B cell (primary cell): Measurements from ENCODE around the gene FAM149B1. TPM values are rescaled to one million over a fixed set of nuclear protein-coding genes. Genes with fewer than 3 reads are reported as not detected.

ENCODE experiments used
- ATAC-seq: fragments of 200-7000 bp; cut with Tn5 transposase; one replicate; pipeline ENCODE4 v1.10.0; 2021; ENCODE audit warnings: low read depth, mild to moderate bottlenecking, moderate number of reproducible peaks, moderate library complexity
- CTCF ChIA-PET: fragments of 350-600 bp; sonication (Branson Sonifier 250); formaldehyde crosslinking; loops from one replicate; lab custom pipeline; 2021; ENCODE audit warnings: antibody characterized with exemption, inconsistent platforms; lab: Charles Lee
- POLR2A ChIA-PET: fragments of 350-600 bp; sonication (Branson Sonifier 250); formaldehyde crosslinking; loops from one replicate; lab custom pipeline; 2021; ENCODE audit warnings: antibody characterized with exemption; lab: Charles Lee
- DNase-seq: peaks from one replicate; pipeline ENCODE4 v3.0.0; 2013
- H2AFZ ChIP-seq: 2 replicates; pipeline ENCODE4 v1.6.1; 2012; ENCODE audit warnings: mild to moderate bottlenecking, low read depth, low read length; ENCODE audit not compliant: insufficient read depth, poor library complexity, severe bottlenecking
- H3K27ac ChIP-seq, 2 donors: 1 replicate in 1 of 2; 2 replicates in 1 of 2; pipeline ENCODE4 v1.5.1; 2012 to 2013; ENCODE audit warnings: low read length in 2 of 2, mild to moderate bottlenecking in 2 of 2, moderate library complexity in 1 of 2
- H3K27me3 ChIP-seq, 4 experiments: fragments of 200-600 bp in 1 of 4; sonication (generic) in 1 of 4; replicated peaks in 1 of 4; 1 replicate in 2 of 4; 2 replicates in 2 of 4; pipeline versions ENCODE4 v1.6.1 to v1.7.0; 2013 to 2016; ENCODE audit warnings: low read length in 3 of 4, mild to moderate bottlenecking in 2 of 4, mixed read lengths in 1 of 4, moderate library complexity in 1 of 4; ENCODE audit not compliant: insufficient read depth in 4 of 4, control insufficient read depth in 3 of 4; ENCODE audit errors: control extremely low read depth in 1 of 4
- H3K36me3 ChIP-seq, 2 experiments: replicated peaks in 1 of 2; 1 replicate in 1 of 2; 2 replicates in 1 of 2; pipeline versions ENCODE4 v1.6.1 to v1.7.1; 2013; ENCODE audit warnings: low read length in 1 of 2; ENCODE audit not compliant: insufficient read depth in 2 of 2, control insufficient read depth in 1 of 2; ENCODE audit errors: control extremely low read depth in 1 of 2, extremely low read depth in 1 of 2
- H3K4me1 ChIP-seq, 2 donors: fragments of 200-600 bp in 1 of 2; sonication (generic) in 1 of 2; 1 replicate in 1 of 2; 2 replicates in 1 of 2; pipeline versions ENCODE4 v1.5.1 to v1.6.1; 2013 to 2017; ENCODE audit warnings: low read length in 2 of 2; ENCODE audit not compliant: control insufficient read depth in 2 of 2, insufficient read depth in 2 of 2
- H3K4me2 ChIP-seq: replicated peaks from 2 replicates; pipeline ENCODE3; 2012; ENCODE audit warnings: mild to moderate bottlenecking, low read depth, low read length; ENCODE audit not compliant: poor library complexity, severe bottlenecking
- H3K4me3 ChIP-seq, 5 experiments: fragments of 200-600 bp in 1 of 5; sonication (generic) in 1 of 5; 1 replicate in 3 of 5; 2 replicates in 2 of 5; pipeline versions ENCODE4 v1.5.1 to v1.7.0; 2011 to 2016; ENCODE audit warnings: low read length in 4 of 5, mild to moderate bottlenecking in 4 of 5, low read depth in 2 of 5, control low read depth in 1 of 5, moderate library complexity in 1 of 5; ENCODE audit not compliant: insufficient read depth in 1 of 5; ENCODE audit errors: control extremely low read depth in 1 of 5, extremely low read depth in 1 of 5
- H3K79me2 ChIP-seq: fragments of 200-600 bp; sonication (generic); one replicate; pipeline ENCODE4 v1.6.0; 2016; ENCODE audit warnings: low read length; ENCODE audit not compliant: control insufficient read depth, insufficient read depth
- H3K9ac ChIP-seq: fragments of 200-600 bp; sonication (generic); 2 replicates; pipeline ENCODE4 v1.6.1; 2017; ENCODE audit warnings: mild to moderate bottlenecking, low read length, moderate library complexity
- H3K9me3 ChIP-seq, 3 donors: one replicate each; pipeline versions ENCODE4 v1.6.1 to v1.7.1; 2013; ENCODE audit warnings: low read length in 2 of 3; ENCODE audit not compliant: control insufficient read depth in 2 of 3, insufficient read depth in 1 of 3; ENCODE audit errors: control extremely low read depth in 1 of 3
- H4K20me1 ChIP-seq: 2 replicates; pipeline ENCODE4 v1.6.0; 2012; ENCODE audit warnings: mild to moderate bottlenecking, low read length; ENCODE audit not compliant: insufficient read depth, control insufficient read depth, poor library complexity, severe bottlenecking
- H3K27ac Mint-ChIP-seq: one replicate; pipeline ENCODE4 v1.8.0; 2021; ENCODE audit warnings: mixed read lengths
- H3K27me3 Mint-ChIP-seq: one replicate; pipeline ENCODE4 v1.8.0; 2021; ENCODE audit warnings: mixed read lengths
- H3K4me1 Mint-ChIP-seq: one replicate; pipeline ENCODE4 v1.8.0; 2021; ENCODE audit warnings: mixed read lengths
- H3K4me3 Mint-ChIP-seq: one replicate; pipeline ENCODE4 v1.8.0; 2021; ENCODE audit warnings: mixed read lengths
- H3K9me3 Mint-ChIP-seq: one replicate; pipeline ENCODE4 v1.8.0; 2022; ENCODE audit warnings: mixed read lengths; ENCODE audit not compliant: insufficient read depth
- EZH2 ChIP-seq: IDR thresholded peaks from 2 replicates; pipeline ENCODE4 v1.6.1; 2012; ENCODE audit warnings: borderline replicate concordance, low read depth, mild to moderate bottlenecking, moderate library complexity, low read length; ENCODE audit not compliant: insufficient read depth, poor library complexity, severe bottlenecking
- WGBS: methylation state at CpG from one replicate; pipeline ENCODE4 v1.1.5; 2013; ENCODE audit warnings: missing lambda C conversion rate; ENCODE audit not compliant: insufficient coverage; 5-methylcytosine and 5-hydroxymethylcytosine counted together
- intact Hi-C: fragments of 100-400 bp; cut with micrococcal nuclease; formaldehyde crosslinking; loops from one replicate; pipeline ENCODE4 v1.10.0; 2022
- polyA plus RNA-seq: library from polyadenylated mRNA; depleted of rRNA; stranded (reverse); fragments of >200 nt; gene quantifications from 2 replicates; pipeline ENCODE4 v1.2.3, GENCODE V29; 2012
- total RNA-seq, 2 donors: library from RNA; stranded (reverse); fragments of 120-200 nt in 1 of 2; gene quantifications; 1 replicate in 1 of 2; 2 replicates in 1 of 2; pipeline versions ENCODE4 v1.2.3 to v1.2.4, GENCODE V29; 2013 to 2022
- TF ChIP-seq, protein P1 (sequence below): fragments of 200-600 bp; IDR thresholded peaks from one replicate; pipeline ENCODE4 v1.8.0; 2022; ENCODE audit warnings: antibody characterized with exemption, mild to moderate bottlenecking

FAM149B1 gene
- total and polyA plus RNA-seq, 2 donors (not counting 1 experiment from before 2014, with no cell fraction given) = 22.5 to 24.3 TPM

DNA sequence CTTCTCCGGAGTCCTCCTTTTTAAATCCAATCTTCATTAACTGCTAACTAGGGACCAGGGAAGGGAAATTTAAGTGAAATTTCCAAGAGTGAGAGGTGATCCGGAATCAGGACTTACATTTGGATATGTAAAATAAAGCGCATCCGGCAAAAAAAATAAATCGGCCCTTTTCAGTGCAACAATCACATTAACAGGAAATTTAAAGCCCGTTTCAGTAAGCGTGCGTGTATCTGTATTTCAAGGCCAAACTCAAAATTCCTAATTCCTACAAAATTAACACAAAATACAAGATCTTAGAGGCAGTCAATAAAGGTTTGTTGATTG lies 78.4 kb downstream of the FAM149B1 start:
- Histone ChIP-seq H3K4me2 (peak overlapping the region; percentile 72), H3K27ac (peak overlapping the region; percentile 85 to 86), H3K79me2 (peaks cover 43% of the 10 kb centered on the region), H3K36me3 (peaks cover 4 to 21% of the 10 kb centered on the region in 2 experiments), H3K9me3 (no peaks in the 10 kb centered on the region), H3K4me3 (peak overlapping the region; percentile 75 to 83 (median 79)), H3K9ac (peak overlapping the region; percentile 82), H2AFZ (peak overlapping the region; percentile 85), H3K4me1 (peaks cover 19 to 21% of the 10 kb centered on the region in 2 donors), H3K27me3 (no peaks in the 10 kb centered on the region), H4K20me1 (no peaks in the 10 kb centered on the region)
- ChIA-PET POLR2A (interaction anchor here (2.0 kb wide), 1 partner anchor 150 kb away, joined by 7 read pairs; the partner anchor contains the start of gene P4HA1), CTCF (interaction anchor here (0.7 to 1.4 kb wide), 2 partner anchors 18 to 149 kb away, joined by 3 read pairs; partner anchors contain the start of gene P4HA1)
- Mint-ChIP-seq H3K27me3 (no peaks in the 10 kb centered on the region), H3K27ac (peak overlapping the region; percentile 94), H3K9me3 (no peaks in the 10 kb centered on the region), H3K4me3 (peak overlapping the region; percentile 96), H3K4me1 (peaks cover 49% of the 10 kb centered on the region)
- no peak for DNase-seq
- no peak for TF ChIP-seq EZH2
- WGBS = no CpG with 5 or more reads among the region's 8 CpGs
- no peak for ATAC-seq
- intact Hi-C loops = loop anchor here (2.0 to 10.0 kb wide), 3 partner anchors 249 to 891 kb away; partner anchors contain the start of genes DNAJB12 and MCU

DNA sequence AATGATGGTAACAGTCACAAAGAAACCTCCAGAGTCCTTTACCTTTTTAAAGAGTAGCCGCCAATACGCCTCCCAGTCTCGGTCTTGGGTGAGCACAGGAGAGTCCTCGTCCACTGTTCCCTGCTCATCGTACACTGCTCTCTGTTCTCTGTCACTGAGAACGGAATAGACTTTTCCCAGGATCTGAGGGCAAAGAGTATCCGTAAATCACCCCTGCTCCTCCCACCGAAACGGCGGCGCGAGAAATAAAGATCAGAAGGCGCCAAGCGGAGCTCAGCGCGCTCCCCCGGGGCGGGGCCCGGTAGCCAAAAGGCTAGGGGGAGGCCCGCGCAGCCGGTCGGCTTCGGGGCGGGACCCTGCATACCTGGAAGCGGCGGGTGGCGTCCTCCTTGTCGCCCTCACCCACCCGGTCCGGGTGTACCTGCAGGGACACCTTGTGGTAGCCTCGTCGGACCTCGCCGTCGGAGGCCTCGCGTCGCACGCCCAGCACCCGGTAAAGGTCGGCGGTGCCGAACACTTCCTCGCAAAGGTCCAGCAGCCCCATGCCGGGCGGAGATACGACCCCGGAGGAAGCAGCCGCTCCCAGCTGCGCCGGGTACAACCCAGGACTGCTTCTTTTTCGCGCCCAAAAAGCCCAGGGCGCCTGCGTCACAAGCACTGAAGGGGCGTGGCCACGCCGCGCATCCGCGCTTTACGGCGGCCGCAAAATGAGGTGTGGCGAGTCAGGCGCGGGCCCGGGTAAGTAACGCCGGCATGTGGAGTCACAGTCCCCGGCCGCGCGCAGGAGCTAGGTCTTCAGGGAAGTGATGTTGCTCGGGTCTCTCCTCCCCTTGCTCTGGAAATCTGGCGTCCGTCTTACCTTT lies 79.0 kb downstream of the FAM149B1 start, which contains the start of gene DNAJC9:
Gene DNAJC9, minus strand, starts transcription at position 610 of the 863 bp plus-strand sequence. Its CDS starts 66 bp downstream, at position 544.
- WGBS = under 1% methylated on average over 78 of the region's 78 CpGs
- no peaks in the 10 kb centered on the region for H3K27me3 ChIP-seq
- intact Hi-C loops = loop anchor here (1.0 to 10.0 kb wide), 6 partner anchors 79 to 892 kb away; partner anchors contain the start of genes ANXA7, CFAP70, DNAJB12 and ECD
- DNase-seq = peak; percentile 97
- Mint-ChIP-seq H3K4me1 (peaks cover 54% of the 10 kb centered on the region), H3K4me3 (peak within 1 kb of the TSS; percentile 96), H3K27ac (peak within 1 kb of the TSS; percentile 94), H3K9me3 (no peaks in the 10 kb centered on the region), H3K27me3 (no peaks in the 10 kb centered on the region)
- CTCF ChIA-PET = interaction anchor here (1.4 kb wide), 1 partner anchor 150 kb away, joined by 3 read pairs; the partner anchor contains the start of gene P4HA1
- peak within 1 kb of the TSS; percentile 85 to 86 for H3K27ac ChIP-seq
- H3K9me3 ChIP-seq = no peaks in the 10 kb centered on the region
- peak within 1 kb of the TSS; percentile 82 for H3K9ac ChIP-seq
- H3K4me2 ChIP-seq = peak within 1 kb of the TSS; percentile 72
- peaks cover 0 to 15% of the 10 kb centered on the region in 2 experiments for H3K36me3 ChIP-seq
- H4K20me1 ChIP-seq = no peaks in the 10 kb centered on the region
- H3K4me3 ChIP-seq = peak within 1 kb of the TSS; percentile 75 to 83 (median 79)
- H3K4me1 ChIP-seq = peaks cover 24 to 27% of the 10 kb centered on the region in 2 donors
- POLR2A ChIA-PET = interaction anchor here (0.6 to 2.0 kb wide), 3 partner anchors 150 to 210 kb away, joined by 5 to 7 read pairs (median 6); partner anchors contain the start of genes ANXA7 and P4HA1
- no peak for TF ChIP-seq EZH2
- TF ChIP-seq, protein P1, sequence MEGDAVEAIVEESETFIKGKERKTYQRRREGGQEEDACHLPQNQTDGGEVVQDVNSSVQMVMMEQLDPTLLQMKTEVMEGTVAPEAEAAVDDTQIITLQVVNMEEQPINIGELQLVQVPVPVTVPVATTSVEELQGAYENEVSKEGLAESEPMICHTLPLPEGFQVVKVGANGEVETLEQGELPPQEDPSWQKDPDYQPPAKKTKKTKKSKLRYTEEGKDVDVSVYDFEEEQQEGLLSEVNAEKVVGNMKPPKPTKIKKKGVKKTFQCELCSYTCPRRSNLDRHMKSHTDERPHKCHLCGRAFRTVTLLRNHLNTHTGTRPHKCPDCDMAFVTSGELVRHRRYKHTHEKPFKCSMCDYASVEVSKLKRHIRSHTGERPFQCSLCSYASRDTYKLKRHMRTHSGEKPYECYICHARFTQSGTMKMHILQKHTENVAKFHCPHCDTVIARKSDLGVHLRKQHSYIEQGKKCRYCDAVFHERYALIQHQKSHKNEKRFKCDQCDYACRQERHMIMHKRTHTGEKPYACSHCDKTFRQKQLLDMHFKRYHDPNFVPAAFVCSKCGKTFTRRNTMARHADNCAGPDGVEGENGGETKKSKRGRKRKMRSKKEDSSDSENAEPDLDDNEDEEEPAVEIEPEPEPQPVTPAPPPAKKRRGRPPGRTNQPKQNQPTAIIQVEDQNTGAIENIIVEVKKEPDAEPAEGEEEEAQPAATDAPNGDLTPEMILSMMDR = no peak
- H3K79me2 ChIP-seq = peaks cover 49% of the 10 kb centered on the region
- peak within 1 kb of the TSS; percentile 85 for H2AFZ ChIP-seq
- peak; percentile 86 for ATAC-seq
